Vagina (tissue), 2 donors: ENCODE data around the gene RIN3. TPM values are rescaled to one million over a fixed set of nuclear protein-coding genes. Genes with fewer than 3 reads are reported as not detected.

Source experiments
- DNase-seq, 2 donors: peaks; one replicate each; pipeline ENCODE4 v3.0.0-alpha.2; 2017; ENCODE audit errors: extremely low spot score in 2 of 2
- H3K27ac ChIP-seq: fragments of 200-600 bp; sonication (generic); one replicate; pipeline ENCODE4 v1.5.1; 2019
- H3K27me3 ChIP-seq: fragments of 200-600 bp; sonication (generic); one replicate; pipeline ENCODE4 v1.5.1; 2019
- H3K36me3 ChIP-seq, 2 donors: fragments of 200-600 bp; sonication (generic); one replicate each; pipeline ENCODE4 v1.5.1; 2017 to 2019
- H3K4me1 ChIP-seq: fragments of 200-600 bp; sonication (generic); one replicate; pipeline ENCODE4 v1.5.1; 2019
- H3K4me3 ChIP-seq, 2 donors: fragments of 200-600 bp; sonication (generic); 1 replicate in 1 of 2; 2 replicates in 1 of 2; pipeline ENCODE4 v1.5.1; 2016 to 2019
- H3K9me3 ChIP-seq: fragments of 200-600 bp; sonication (generic); one replicate; pipeline ENCODE4 v1.5.1; 2019
- CTCF ChIP-seq, 3 experiments: fragments of 450-650 bp in 2 of 3; fragments of 200-600 bp in 1 of 3; sonication (generic) in 1 of 3; IDR thresholded peaks; one replicate each; pipeline ENCODE4 v1.5.1; 2017 to 2019; ENCODE audit warnings: antibody characterized with exemption in 3 of 3, mild to moderate bottlenecking in 2 of 3, moderate library complexity in 2 of 3
- POLR2A ChIP-seq, 2 donors: fragments of 450-650 bp; IDR thresholded peaks; one replicate each; pipeline ENCODE4 v1.6.1; 2017; ENCODE audit warnings: antibody characterized with exemption in 2 of 2, mild to moderate bottlenecking in 2 of 2, moderate library complexity in 2 of 2
- POLR2AphosphoS5 ChIP-seq, 2 donors: sonication (generic); formaldehyde crosslinking; IDR thresholded peaks; one replicate each; pipeline ENCODE4 v1.9.0; 2017; ENCODE audit warnings: antibody characterized with exemption in 2 of 2, mild to moderate bottlenecking in 2 of 2, low read depth in 1 of 2; ENCODE audit not compliant: insufficient read depth in 1 of 2
- intact Hi-C: fragments of 100-400 bp; cut with DNase I; formaldehyde crosslinking; loops from one replicate; pipeline ENCODE4 v1.15.1; 2023
- total RNA-seq: library from RNA; depleted of rRNA; stranded (reverse); fragments of >200 nt; gene quantifications from one replicate; pipeline ENCODE4 v1.2.3, GENCODE V29; 2016

The RIN3 gene
- total RNA-seq, 1 donor from 2014 or later = 22.6 TPM

GRCh38 chr14:92563359-92563758, 49.8 kb downstream of the RIN3 start:
- intact Hi-C loops = no loop called here
- Histone ChIP-seq H3K36me3 (peaks cover 0 to 1% of the 10 kb centered on the region in 2 donors), H3K27ac (no peak overlapping the region)

GRCh38 chr14:92563765-92564285, 50.2 kb downstream of the RIN3 start:
- DNase-seq = no peak
- H3K27ac ChIP-seq = no peak overlapping the region
- TF ChIP-seq POLR2A (IDR thresholded peaks at IDR 0.05) (no peak), CTCF (IDR thresholded peaks at IDR 0.05) (no peak), POLR2AphosphoS5 (IDR thresholded peaks at IDR 0.05; ENCODE audit: insufficient read depth in 1 of 2, low read depth in 1 of 2) (no peak)
- no peaks in the 10 kb centered on the region for H3K9me3 ChIP-seq
- no peaks in the 10 kb centered on the region for H3K36me3 ChIP-seq
- intact Hi-C loops = no loop called here
- H3K4me3 ChIP-seq = no peak overlapping the region
- peaks cover 10% of the 10 kb centered on the region for H3K4me1 ChIP-seq
- H3K27me3 ChIP-seq = no peaks in the 10 kb centered on the region

More at GRCh38 chr14:92563359-92563758, 49.8 kb downstream of the RIN3 start:
- TF ChIP-seq POLR2A (IDR thresholded peaks at IDR 0.05) = no peak
- TF ChIP-seq POLR2AphosphoS5 (IDR thresholded peaks at IDR 0.05; ENCODE audit: insufficient read depth in 1 of 2, low read depth in 1 of 2) = no peak
- no peak for TF ChIP-seq CTCF (IDR thresholded peaks at IDR 0.05)
- DNase-seq = no peak
- H3K9me3 ChIP-seq = no peaks in the 10 kb centered on the region
- H3K27me3 ChIP-seq = no peaks in the 10 kb centered on the region
- H3K4me1 ChIP-seq = peaks cover 10% of the 10 kb centered on the region
- H3K4me3 ChIP-seq = no peak overlapping the region

- intact Hi-C loops = no loop called here
- DNase-seq = no peak
- Histone ChIP-seq H3K4me1 (peaks cover 10% of the 10 kb centered on the region), H3K4me3 (no peak overlapping the region), H3K36me3 (no peaks in the 10 kb centered on the region), H3K27ac (no peak overlapping the region), H3K27me3 (no peaks in the 10 kb centered on the region), H3K9me3 (no peaks in the 10 kb centered on the region)
- no peak for TF ChIP-seq POLR2AphosphoS5 (IDR thresholded peaks at IDR 0.05; ENCODE audit: insufficient read depth in 1 of 2, low read depth in 1 of 2)
- TF ChIP-seq CTCF (IDR thresholded peaks at IDR 0.05) = no peak
- no peak for TF ChIP-seq POLR2A (IDR thresholded peaks at IDR 0.05)
Observed at GRCh38 chr14:92564344-92565039, 50.9 kb downstream of the RIN3 start.

GRCh38 chr14:92565040-92565717, 51.6 kb downstream of the RIN3 start:
- Histone ChIP-seq H3K36me3 (no peaks in the 10 kb centered on the region), H3K27me3 (no peaks in the 10 kb centered on the region), H3K4me1 (peaks cover 10% of the 10 kb centered on the region), H3K27ac (no peak overlapping the region), H3K9me3 (no peaks in the 10 kb centered on the region), H3K4me3 (no peak overlapping the region)
- no peak for DNase-seq
- intact Hi-C loops = no loop called here
- TF ChIP-seq CTCF (IDR thresholded peaks at IDR 0.05) = no peak
- no peak for TF ChIP-seq POLR2A (IDR thresholded peaks at IDR 0.05)
- TF ChIP-seq POLR2AphosphoS5 (IDR thresholded peaks at IDR 0.05; ENCODE audit: insufficient read depth in 1 of 2, low read depth in 1 of 2) = no peak

- DNase-seq = no peak
- H3K27me3 ChIP-seq = no peaks in the 10 kb centered on the region
- H3K4me3 ChIP-seq = no peak overlapping the region
- H3K36me3 ChIP-seq = no peaks in the 10 kb centered on the region
- peaks cover 10% of the 10 kb centered on the region for H3K4me1 ChIP-seq
- intact Hi-C loops = no loop called here
- no peak overlapping the region for H3K27ac ChIP-seq
- TF ChIP-seq POLR2A (IDR thresholded peaks at IDR 0.05) = no peak
- TF ChIP-seq CTCF (IDR thresholded peaks at IDR 0.05) = no peak
- no peaks in the 10 kb centered on the region for H3K9me3 ChIP-seq
Observed at GRCh38 chr14:92565718-92566115, 52.1 kb downstream of the RIN3 start.
